ENCODE results near the gene FCF1. TPM values are rescaled to one million over a fixed set of nuclear protein-coding genes. Genes with fewer than 3 reads are reported as not detected.

The FCF1 gene
- polyA plus RNA-seq, 3 donors: 11.6 to 34.0 (median 26.8) TPM

DNA sequence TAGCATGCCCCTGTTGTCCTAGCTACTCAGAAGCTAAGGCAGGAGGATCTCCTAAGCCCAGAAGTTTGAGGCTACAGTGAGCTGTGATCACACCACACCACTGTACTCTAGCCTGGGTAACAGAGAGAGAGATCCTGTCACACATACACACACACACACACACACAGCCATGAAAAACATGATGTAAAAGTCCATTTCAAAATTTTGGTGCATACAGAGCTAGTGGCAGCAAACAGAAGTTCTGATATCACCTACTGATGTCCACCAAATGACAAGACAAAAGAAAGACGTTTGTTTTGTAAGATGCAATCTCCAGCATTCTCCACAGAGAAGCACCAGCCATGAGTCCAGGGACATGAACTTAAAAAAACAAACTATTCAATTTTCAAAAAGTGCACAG lies 15.9 kb upstream of the FCF1 start:
- 54 to 86% (median 61%) methylated on average over 1 of the region's 1 CpG for WGBS, 3 donors
- H3K27ac ChIP-seq (ENCODE audit: low read depth, low read length): no peak overlapping the region

DNA sequence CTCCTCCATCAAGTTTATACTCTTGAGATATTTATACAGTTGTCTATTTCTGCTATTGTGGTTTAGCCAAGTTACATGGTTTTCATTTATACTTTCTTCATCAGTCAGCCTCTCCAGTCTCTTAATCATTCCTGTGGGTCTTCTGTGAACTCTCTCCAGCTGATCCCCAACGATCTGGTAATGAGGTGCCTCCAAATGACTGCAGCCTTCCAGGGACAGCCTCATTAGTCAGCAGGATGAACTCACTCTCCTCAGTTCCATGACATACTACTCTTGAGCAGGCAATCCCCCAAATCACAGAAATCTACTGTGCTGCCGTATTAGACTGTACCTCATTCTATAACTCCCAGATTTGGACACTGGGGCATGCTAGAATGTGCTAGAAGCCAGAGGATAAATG lies 15.4 kb upstream of the FCF1 start:
- 74 to 82% (median 79%) methylated on average over 2 of the region's 2 CpGs for WGBS, 3 donors
- H3K27ac ChIP-seq (ENCODE audit: low read depth, low read length): no peak overlapping the region

DNA sequence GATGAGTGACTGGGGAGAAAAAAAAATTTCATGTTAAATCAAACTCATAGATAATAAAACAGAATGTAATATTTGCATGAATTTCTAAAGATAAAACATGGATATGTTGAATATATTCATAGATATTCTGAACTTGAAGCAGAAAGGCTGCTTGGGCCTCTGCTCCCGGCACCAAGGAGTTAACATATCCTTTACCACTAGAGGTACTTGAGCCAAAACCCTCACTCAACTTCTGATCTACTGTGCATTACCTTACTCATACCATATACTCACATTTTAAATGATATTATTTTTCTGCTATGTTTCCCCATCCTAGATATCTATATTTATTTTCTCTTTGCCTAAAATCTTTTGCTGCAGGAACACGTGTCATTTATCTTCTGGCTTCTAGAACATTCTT lies 15.0 kb upstream of the FCF1 start:
- H3K27ac ChIP-seq (ENCODE audit: low read depth, low read length): no peak overlapping the region
- 85 to 92% (median 90%) methylated on average over 2 of the region's 2 CpGs for WGBS, 3 donors

DNA sequence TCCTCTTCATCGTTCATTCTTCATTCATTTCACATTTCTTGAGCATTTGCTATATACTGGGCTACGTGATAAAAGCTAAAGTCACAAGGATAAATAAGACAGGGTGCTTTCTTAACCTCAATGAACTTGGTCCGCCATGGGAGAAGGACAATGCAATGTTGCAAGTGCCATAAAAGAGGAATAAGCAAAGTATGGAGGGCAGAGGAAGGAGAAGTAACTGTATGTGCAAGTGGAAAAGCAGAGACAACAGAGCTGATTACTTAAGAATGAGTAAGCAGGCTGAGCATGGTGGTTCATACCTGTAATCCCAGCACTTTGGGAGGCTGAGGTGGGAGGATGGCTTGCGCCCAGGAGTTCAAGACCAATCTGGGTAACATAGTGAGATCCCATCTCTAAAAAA lies 14.5 kb upstream of the FCF1 start:
- 74 to 97% (median 86%) methylated on average over 4 of the region's 4 CpGs for WGBS, 3 donors
- H3K27ac ChIP-seq (ENCODE audit: low read depth, low read length): no peak overlapping the region

DNA sequence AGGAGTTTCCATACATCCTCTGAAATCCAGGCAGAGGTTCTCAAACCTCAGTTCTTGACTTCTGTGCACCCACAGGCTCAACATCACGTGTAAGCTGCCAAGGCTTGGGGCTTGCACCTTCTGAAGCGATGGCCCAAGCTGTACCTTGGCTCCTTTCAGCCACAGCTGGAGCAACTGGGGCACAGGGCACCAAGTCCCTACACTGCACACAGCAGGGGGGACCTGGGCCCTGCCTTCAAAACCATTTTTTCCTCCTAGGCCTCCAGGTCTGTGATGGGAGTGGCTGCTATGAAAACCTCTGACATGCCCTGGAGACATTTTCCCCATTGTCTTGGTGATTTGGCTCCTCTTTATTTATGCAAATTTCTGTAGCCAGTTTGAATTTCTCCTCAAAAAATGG lies 10.7 kb upstream of the FCF1 start:
- 89 to 100% (median 98%) methylated on average over 2 of the region's 2 CpGs for WGBS, 3 donors
- no peak overlapping the region for H3K27ac ChIP-seq (ENCODE audit: low read depth, low read length)

DNA sequence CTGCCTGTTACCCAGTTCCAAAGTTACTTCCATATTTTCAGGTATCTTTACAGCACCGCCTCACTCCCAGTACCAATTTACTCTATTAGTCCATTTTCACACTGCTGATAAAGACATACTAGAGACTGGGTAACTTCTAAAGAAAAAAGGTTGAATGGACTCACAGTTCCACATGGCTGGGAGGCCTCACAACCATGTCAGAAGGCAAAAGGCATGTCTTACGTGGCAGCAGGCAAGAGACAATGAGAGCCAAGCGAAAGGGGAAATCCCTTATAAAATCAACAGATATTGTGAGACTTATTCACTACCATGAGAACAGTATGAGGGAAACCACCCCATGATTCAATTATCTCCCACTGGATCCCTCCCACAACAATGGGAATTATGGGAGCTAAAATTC lies 9.9 kb upstream of the FCF1 start:
- 92 to 94% (median 93%) methylated on average over 3 of the region's 3 CpGs for WGBS, 3 donors
- H3K27ac ChIP-seq (ENCODE audit: low read depth, low read length): no peak overlapping the region

DNA sequence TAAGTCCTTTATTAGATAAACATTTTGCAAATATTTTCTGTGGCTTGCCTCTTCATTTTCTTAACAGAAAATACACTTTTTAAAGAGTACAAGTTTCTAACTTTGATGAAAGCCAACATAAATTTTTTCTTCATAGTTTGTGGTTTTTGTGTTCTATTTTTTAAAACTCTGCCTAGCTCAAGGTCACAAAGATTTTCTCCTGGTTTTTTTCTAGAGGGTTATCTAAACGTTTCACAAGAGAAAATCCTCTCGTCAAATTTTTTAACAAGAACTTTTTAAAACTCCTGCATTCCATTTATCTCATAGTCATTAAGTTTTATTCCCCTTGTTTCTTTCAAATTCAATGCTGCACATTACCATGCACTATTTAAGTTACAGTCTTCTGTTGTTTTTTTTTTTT lies 8.3 kb upstream of the FCF1 start:
- 27 to 63% (median 60%) methylated on average over 2 of the region's 2 CpGs for WGBS, 3 donors
- no peak overlapping the region for H3K27ac ChIP-seq (ENCODE audit: low read depth, low read length)

DNA sequence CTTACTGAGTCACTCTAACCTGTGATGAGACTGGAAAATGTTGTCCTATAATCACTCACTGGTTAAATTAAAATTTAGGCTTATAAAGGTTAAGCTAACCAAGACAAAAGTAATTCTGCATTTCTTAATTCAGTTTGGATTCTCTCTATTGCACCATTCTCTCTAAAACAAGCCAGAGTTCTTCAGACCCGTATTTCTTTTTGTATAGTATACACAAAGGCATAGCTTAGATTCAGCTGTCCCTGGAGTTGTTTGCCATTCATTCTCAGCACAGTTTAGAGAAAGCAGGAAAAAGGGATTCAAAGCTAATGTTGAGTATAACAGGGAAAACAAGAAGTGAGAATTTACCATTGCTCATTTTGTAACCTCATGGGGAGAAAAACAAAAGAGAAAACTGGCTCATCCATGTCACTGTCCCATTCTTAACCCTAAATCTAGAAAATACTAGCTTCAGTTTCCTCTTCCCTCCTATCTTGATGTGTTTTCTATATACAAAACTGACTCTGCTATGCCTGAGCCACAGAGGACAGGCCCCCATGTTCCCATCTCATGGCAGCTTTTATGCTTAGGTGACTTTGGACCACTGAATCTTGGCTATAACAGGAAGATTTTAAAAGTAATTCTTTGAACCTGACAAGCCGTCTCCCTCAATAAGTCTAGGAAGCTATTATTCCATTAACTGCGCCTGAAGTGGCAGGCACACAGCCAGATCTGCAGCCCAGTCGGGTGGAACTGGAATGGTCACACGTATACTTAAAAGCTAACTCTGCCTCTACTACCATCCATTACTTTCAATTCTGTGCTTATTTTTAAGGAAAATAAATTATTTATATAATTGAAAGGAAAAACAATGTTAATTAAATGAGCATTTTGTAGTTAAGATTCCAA lies 7.1 kb upstream of the FCF1 start:
- H3K27ac ChIP-seq (ENCODE audit: low read depth, low read length): no peak overlapping the region
- WGBS, 3 donors: 68 to 78% (median 71%) methylated on average over 5 of the region's 5 CpGs

DNA sequence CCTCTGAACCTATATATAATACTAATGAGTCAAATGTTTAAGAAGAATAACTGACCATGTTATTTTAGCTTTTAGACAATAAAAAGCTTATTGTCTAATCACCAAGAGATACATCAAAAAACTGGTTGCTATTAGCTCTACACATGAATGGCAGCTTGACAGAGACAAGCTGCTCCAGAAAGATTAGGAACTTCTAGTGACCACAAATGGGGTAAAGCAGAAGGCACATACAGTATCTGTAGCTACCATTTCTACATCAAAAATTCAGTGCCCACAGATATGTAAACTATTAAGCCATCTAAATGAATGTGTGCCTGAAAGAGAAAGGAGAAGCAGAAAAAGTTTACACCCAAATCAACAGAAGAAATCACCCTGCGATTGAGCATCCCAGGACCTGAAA lies 2.5 kb upstream of the FCF1 start:
- no peak overlapping the region for H3K27ac ChIP-seq (ENCODE audit: low read depth, low read length)
- 88 to 97% (median 91%) methylated on average over 1 of the region's 1 CpG for WGBS, 3 donors

DNA sequence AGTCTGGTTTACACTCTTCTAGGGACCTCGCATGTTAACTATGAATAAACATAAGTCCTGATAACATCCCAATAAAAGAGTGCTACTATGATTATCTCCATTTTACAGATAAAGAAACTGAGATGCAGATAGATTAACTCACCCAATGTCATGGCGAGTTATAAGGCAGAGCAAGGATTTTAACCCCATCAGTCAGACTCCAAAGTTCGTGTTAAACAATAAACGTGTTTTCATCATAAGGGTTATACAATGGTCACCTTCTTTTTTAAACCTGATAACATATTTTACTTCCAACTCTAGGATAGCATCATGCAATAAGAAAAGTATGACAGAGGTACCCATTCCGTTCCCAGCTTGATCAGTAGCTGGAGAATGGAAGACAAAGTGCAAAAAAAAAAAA lies 1.3 kb upstream of the FCF1 start:
- 48 to 81% (median 74%) methylated on average over 5 of the region's 5 CpGs for WGBS, 3 donors
- no peak overlapping the region for H3K27ac ChIP-seq (ENCODE audit: low read depth, low read length)

DNA sequence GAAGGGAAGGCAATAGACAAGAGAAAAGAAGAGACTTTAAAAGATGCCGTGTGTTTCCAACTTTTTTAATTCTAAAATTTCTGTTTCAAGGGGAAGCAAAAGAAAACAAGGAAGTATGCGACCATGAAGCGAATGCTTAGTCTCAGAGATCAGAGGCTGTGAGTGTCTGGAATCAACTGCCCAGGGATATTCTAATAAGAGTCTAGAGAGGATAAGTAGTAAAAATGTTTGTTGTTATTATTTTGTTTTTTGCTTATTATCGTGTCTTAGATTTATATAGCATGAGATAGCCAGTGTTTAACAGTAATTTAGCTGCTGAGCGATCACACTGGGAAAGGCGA lies 421 bp downstream of the FCF1 start:
- WGBS, 3 donors: 12 to 14% (median 12%) methylated on average over 6 of the region's 6 CpGs

DNA sequence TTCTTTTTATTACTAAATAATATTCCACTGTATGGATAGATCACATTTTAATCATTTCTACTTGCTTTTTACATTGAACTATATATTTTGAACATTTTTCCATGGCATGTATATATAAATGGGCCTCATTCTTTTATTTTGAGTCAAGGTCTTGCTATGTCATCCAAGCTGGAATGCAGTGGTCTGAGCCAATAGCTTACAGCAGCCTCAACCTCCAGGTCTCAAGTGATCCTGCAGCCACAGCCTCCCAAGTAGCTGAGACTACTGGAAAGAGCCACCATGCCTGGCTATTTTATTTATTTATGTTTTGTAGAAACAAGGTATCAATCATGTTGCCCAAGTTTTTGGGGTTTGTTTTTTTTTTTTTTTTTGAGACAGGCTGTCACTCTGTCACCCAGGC lies 7.6 kb downstream of the FCF1 start:
- no peak overlapping the region for H3K27ac ChIP-seq (ENCODE audit: low read depth, low read length)

More for the DNA sequence above, 421 bp downstream of the FCF1 start:
- no peak overlapping the region for H3K27ac ChIP-seq (ENCODE audit: low read depth, low read length)

DNA sequence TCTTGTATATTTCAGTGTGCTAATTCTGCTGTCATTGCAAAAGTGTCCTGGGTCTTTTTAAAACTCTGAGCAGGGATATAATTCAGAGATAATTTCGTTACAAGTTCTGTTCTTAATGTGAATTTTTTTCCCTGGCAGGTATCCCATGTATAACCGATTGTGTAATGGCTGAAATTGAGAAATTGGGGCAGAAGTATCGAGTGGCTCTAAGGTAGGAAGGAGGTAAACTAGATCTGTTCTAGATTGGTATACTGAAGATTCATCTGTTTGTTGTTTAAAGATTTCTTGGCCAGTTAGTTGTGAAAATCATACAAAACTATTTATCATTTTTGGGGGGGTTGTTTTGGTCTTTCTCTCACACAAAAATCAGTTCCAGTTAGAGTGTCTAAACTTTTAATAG lies 10.2 kb downstream of the FCF1 start:
- 70 to 89% (median 74%) methylated on average over 3 of the region's 3 CpGs for WGBS, 3 donors
- no peak overlapping the region for H3K27ac ChIP-seq (ENCODE audit: low read depth, low read length)

DNA sequence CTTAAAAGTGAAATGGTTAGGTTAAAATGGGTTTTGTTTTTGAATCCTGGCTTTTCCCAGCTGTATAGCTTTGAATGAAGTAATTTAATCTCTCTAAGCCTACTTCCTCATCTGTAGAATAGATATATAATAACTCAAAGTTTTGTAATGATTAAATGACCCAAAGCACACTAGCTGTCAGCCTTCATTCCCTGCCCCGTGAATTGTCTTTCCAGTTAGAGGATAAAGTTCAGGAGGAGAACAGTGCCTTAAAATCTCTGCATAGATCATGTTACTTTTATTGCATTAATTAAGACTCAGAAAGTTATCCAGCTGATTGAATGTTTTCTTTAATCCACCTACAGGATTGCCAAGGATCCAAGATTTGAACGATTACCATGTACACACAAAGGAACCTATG lies 19.4 kb downstream of the FCF1 start:
- 61 to 91% (median 83%) methylated on average over 2 of the region's 2 CpGs for WGBS, 3 donors
- no peak overlapping the region for H3K27ac ChIP-seq (ENCODE audit: low read depth, low read length)

DNA sequence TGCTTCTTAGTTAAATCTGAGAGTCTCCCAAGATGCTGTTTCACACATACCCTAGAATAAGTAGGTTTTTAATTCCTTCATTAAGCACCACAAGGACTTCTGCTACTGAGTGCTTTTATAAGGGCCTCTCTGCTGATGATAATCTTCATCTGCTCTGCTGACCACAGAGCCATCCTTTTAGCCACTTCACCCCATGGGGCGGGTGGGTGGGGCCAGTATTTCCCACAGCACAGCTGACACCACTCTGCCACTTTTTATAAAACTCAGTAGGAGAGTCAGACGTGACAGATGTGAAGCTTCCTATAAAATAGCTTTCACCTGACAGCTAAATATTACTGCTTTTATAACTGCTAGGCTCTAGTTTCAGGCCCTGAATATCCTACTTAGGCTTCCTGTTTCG lies 20.3 kb downstream of the FCF1 start:
- WGBS, 3 donors: 86 to 92% (median 91%) methylated on average over 3 of the region's 3 CpGs
- no peak overlapping the region for H3K27ac ChIP-seq (ENCODE audit: low read depth, low read length)

DNA sequence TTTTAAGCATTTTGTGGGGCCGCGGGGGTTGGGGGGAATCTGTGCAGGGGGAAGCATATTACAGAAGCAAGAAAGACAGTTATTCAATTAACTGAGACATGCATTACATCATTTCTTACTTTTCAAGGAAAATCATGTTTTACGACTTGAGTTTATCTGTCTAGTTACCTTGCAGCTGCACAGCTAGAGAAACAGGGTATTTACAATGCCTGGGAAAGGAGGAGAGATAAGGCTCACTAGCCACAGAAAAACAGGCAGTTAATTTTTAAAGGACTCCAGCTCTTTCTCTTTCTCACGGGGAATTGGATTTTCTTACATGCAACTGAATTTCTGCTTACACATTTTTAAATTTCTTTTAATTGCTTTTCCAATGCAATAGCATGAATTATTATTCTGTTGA lies 22.2 kb downstream of the FCF1 start:
- WGBS, 3 donors: 35 to 97% (median 89%) methylated on average over 4 of the region's 4 CpGs
- no peak overlapping the region for H3K27ac ChIP-seq (ENCODE audit: low read depth, low read length)

DNA sequence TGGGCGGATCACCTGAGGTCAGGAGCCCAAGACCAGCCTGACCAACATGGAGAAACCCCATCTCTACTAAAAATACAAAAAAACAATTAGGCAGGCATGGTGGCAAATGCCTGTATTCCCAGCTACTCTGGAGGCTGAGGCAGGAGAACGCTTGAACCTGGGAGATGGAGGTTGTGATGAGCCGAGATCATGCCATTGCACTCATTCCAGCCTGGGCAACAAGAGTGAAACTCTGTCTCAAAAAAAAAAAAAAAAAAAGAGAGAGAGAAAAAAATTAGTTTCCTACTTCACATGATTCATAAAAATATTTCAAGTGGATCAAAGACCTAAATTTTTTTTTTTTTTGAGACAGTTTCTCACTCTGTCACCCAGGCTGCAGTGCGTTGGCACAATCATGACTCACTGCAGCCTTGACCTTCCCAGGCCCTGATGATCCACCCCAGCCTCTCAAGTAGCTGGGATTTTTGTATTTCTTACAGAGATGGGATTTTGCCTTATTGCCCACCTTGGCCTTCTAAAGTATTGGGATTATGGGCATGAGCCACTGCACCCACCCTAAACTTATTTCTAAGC lies 24.9 kb downstream of the FCF1 start:
- WGBS, 3 donors: 94 to 98% (median 97%) methylated on average over 4 of the region's 4 CpGs
- H3K27ac ChIP-seq (ENCODE audit: low read depth, low read length): no peak overlapping the region

DNA sequence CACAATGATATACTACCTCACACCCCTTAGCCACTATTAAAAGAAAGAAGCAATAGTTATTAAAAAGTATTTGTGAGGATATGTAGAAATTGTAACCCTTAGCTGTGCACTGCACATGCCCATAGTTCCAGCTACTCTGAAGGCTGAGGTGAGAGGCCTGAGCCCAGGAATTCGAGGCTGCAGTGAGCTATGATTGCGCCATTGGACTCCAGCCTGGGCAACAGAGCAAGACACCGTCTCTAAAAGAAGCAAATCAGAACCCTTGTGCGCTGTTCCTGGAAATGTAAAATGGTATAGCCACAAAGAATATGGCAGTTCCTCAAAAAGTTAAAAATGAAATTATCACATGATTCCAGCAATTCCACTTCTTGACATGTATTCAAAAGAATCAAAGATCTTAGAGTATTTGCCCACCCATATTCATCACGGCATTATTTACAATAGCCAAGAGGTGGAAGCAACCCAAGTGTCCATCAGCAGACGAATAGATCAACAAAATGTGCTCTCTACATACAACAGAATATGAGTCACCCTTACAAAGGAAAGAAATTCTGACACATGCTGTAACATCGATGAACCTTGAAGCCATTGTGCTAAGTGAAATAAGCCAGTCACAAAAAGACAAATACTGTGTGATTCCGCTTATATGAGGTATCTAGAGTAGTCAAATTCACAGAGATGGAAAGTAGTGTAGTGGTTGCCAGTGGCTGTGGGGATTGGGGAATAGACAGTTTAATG lies 26.5 kb downstream of the FCF1 start:
- no peak overlapping the region for H3K27ac ChIP-seq (ENCODE audit: low read depth, low read length)
- WGBS, 3 donors: 95 to 96% (median 95%) methylated on average over 8 of the region's 8 CpGs

DNA sequence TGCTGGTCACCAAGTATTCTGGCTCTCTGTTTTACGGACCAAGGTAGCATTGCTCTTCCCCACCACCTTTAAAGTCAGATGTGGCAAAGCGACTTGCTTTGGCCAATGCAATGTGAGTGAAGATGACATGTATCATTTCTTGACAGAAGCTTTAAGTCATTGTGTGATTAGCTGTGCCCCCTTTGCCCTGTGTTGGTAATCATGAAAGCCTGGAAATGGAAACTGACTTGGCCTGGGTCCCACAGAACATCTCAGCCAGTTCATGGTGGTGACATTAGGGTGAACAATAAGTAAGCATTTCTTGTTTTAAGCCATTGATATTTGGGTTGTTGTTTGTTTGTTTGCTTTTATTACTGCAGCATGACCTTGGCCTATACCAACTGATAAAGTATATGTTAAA lies 34.3 kb downstream of the FCF1 start:
- WGBS, 3 donors: 86 to 92% (median 92%) methylated on average over 2 of the region's 2 CpGs
- H3K27ac ChIP-seq (ENCODE audit: low read depth, low read length): no peak overlapping the region

DNA sequence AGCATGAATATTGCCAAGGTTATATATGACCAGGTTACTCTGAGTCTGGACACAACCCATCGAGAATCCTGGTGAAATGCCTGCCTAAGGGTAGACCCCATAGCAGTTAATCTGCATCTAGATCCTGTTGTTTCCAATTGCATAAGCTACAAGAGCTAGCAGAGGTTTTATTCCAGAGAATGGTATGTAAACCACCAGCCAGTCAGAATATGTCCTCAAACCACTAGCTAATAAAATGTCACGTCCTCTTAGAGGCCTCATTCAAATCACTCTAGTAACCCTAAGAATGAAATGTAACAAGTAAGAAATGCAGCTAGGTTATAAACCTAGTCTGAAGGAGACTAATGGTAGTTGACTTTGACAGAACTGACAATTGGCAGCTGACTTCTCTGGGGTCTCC lies 41.2 kb downstream of the FCF1 start:
- 78 to 91% (median 82%) methylated on average over 2 of the region's 2 CpGs for WGBS, 3 donors
- H3K27ac ChIP-seq (ENCODE audit: low read depth, low read length): no peak overlapping the region
